Parathyroid adenoma (tissue), 2 donors: Measurements from ENCODE around the gene GRAMD2A.

Source experiments
- H2AFZ ChIP-seq: fragments of 300-600 bp; sonication (generic); one replicate; pipeline ENCODE4 v1.7.0; 2017; ENCODE audit warnings: antibody characterized with exemption, mild to moderate bottlenecking
- H3K27ac ChIP-seq: fragments of 300-600 bp; sonication (generic); one replicate; pipeline ENCODE4 v1.7.0; 2017
- H3K27me3 ChIP-seq: fragments of 300-600 bp; sonication (generic); one replicate; pipeline ENCODE4 v1.7.0; 2017; ENCODE audit warnings: low read length; ENCODE audit not compliant: control insufficient read depth, insufficient read depth
- H3K36me3 ChIP-seq: fragments of 300-600 bp; sonication (generic); one replicate; pipeline ENCODE4 v1.7.0; 2017; ENCODE audit warnings: low read length; ENCODE audit not compliant: control insufficient read depth, insufficient read depth
- H3K4me1 ChIP-seq: fragments of 300-600 bp; sonication (generic); one replicate; pipeline ENCODE4 v1.7.0; 2017; ENCODE audit warnings: control low read depth
- H3K4me2 ChIP-seq: fragments of 300-600 bp; sonication (generic); one replicate; pipeline ENCODE4 v1.7.0; 2017; ENCODE audit warnings: low read length
- H3K4me3 ChIP-seq: fragments of 300-600 bp; sonication (generic); one replicate; pipeline ENCODE4 v1.7.0; 2017; ENCODE audit warnings: low read depth, low read length
- H3K79me2 ChIP-seq: fragments of 300-600 bp; sonication (generic); one replicate; pipeline ENCODE4 v1.7.0; 2017; ENCODE audit warnings: control low read depth
- H3K9ac ChIP-seq: fragments of 300-600 bp; sonication (generic); one replicate; pipeline ENCODE4 v1.7.0; 2017; ENCODE audit warnings: mild to moderate bottlenecking
- H3K9me3 ChIP-seq: fragments of 300-600 bp; sonication (generic); one replicate; pipeline ENCODE4 v1.7.0; 2017; ENCODE audit warnings: low read length; ENCODE audit not compliant: control insufficient read depth
- CTCF ChIP-seq: fragments of 300-600 bp; sonication (generic); IDR thresholded peaks from one replicate; pipeline ENCODE4 v1.7.0; 2017; ENCODE audit warnings: antibody characterized with exemption, mild to moderate bottlenecking
- donor health status: primary hyperparathyroidism.

Gene GRAMD2A

GRCh38 chr15:72130272-72130671 is 67.3 kb downstream of the GRAMD2A start:
- Histone ChIP-seq H3K4me2 (no peak overlapping the region), H3K4me1 (no peaks in the 10 kb centered on the region), H3K36me3 (no peaks in the 10 kb centered on the region), H3K9ac (no peak overlapping the region), H3K4me3 (no peak overlapping the region), H3K27me3 (no peaks in the 10 kb centered on the region), H2AFZ (no peak overlapping the region), H3K27ac (no peak overlapping the region), H3K79me2 (no peaks in the 10 kb centered on the region), H3K9me3 (no peaks in the 10 kb centered on the region)
- TF ChIP-seq CTCF: no peak

DNA sequence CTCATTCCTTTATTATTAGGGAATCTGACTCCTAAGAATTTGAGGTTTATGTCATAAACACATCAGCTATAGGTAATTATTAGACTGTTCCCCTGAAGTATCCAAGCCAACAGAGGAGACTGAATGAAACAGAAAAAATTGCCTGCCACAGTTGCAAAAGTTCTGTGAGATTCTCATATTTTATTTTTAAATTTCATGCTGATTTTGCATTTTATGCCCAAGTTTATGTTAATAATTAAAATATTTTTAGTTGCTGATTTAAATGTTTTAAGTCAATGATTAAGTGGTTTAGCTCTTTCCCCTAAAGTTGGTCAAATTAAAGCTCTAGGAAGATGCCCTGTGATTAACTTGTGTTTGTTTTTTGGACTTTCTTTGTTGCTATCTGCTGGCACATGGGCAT is 69.2 kb downstream of the GRAMD2A start:
- Histone ChIP-seq H3K27ac (no peak overlapping the region), H2AFZ (no peak overlapping the region), H3K4me3 (no peak overlapping the region), H3K27me3 (no peaks in the 10 kb centered on the region), H3K4me2 (no peak overlapping the region), H3K9me3 (no peaks in the 10 kb centered on the region), H3K79me2 (peaks cover 3% of the 10 kb centered on the region), H3K9ac (no peak overlapping the region), H3K36me3 (no peaks in the 10 kb centered on the region), H3K4me1 (no peaks in the 10 kb centered on the region)
- no peak for TF ChIP-seq CTCF

DNA sequence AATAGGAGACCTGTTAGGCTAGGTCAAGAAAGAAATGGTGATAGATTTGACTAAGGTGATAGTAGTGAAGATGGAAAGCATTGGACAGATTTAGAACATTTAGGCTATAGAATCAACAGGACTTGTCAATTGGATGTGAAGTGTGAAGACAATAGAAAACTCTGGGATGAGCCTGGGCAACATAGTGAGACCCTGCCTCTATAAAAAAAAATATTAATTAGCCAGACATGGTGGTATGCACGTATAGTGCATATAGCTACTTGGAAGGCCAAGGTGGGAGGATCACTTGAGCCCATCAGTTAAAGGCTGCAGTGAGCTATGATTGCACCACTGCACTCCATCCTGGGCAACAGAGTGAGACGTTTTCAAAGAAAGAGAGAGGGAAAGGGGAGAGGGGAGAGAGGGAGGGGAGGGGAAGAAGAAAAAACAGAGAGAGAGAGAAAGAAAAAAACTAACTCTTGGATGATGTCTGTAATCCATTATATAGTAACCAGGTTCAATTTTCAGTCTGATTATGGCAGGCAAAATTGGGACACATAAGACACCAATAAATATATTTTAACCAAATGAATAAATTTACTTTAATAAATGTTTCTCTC is 69.8 kb downstream of the GRAMD2A start:
- no peaks in the 10 kb centered on the region for H3K27me3 ChIP-seq
- no peak for TF ChIP-seq CTCF
- no peak overlapping the region for H3K9ac ChIP-seq
- no peak overlapping the region for H2AFZ ChIP-seq
- no peak overlapping the region for H3K4me3 ChIP-seq
- H3K36me3 ChIP-seq: no peaks in the 10 kb centered on the region
- H3K4me2 ChIP-seq: no peak overlapping the region
- H3K79me2 ChIP-seq: peaks cover 3% of the 10 kb centered on the region
- no peak overlapping the region for H3K27ac ChIP-seq
- no peaks in the 10 kb centered on the region for H3K4me1 ChIP-seq
- H3K9me3 ChIP-seq: no peaks in the 10 kb centered on the region

- Histone ChIP-seq H3K9me3 (no peaks in the 10 kb centered on the region), H2AFZ (no peak overlapping the region), H3K79me2 (peaks cover 3% of the 10 kb centered on the region), H3K4me1 (no peaks in the 10 kb centered on the region), H3K4me3 (no peak overlapping the region), H3K36me3 (no peaks in the 10 kb centered on the region), H3K27me3 (no peaks in the 10 kb centered on the region), H3K27ac (no peak overlapping the region), H3K4me2 (no peak overlapping the region), H3K9ac (no peak overlapping the region)
- no peak for TF ChIP-seq CTCF
These were observed 73.4 kb downstream of the GRAMD2A start for GRCh38 chr15:72124218-72124617.
